HG02981 (cell line): ENCODE measurements around the gene KIF9.
"Not testable (repeated sequence)": the region's sequence is repeated elsewhere in the genome, so short reads cannot be mapped to it uniquely, and the experiment has no call there.

Experiments
- ATAC-seq: cut with Tn5 transposase; IDR thresholded peaks from one replicate; pipeline ENCODE4 v1.9.1; 2021; ENCODE audit warnings: mild to moderate bottlenecking, moderate library complexity; ENCODE audit not compliant: unreplicated experiment

Gene KIF9

DNA sequence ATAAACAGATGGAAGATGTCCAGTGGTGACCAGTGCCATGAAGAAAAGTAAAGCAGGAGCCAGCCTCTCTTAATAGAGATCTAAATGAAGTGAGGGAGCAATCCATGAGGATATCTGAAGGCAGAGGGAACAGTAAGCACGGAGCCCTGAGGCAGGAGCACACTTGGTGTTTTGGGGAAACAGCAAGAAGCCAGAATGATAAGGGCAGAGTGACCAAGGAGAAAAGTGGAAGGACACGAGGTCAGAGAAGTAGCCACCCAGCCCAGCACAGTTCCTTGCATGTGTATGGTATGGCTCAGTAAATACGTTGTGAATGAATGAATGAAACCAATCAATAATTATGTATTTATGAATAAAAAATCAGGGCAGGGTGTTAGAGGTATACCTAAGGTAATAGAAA is 11.8 kb upstream of the KIF9 start:
- no peak for ATAC-seq

DNA sequence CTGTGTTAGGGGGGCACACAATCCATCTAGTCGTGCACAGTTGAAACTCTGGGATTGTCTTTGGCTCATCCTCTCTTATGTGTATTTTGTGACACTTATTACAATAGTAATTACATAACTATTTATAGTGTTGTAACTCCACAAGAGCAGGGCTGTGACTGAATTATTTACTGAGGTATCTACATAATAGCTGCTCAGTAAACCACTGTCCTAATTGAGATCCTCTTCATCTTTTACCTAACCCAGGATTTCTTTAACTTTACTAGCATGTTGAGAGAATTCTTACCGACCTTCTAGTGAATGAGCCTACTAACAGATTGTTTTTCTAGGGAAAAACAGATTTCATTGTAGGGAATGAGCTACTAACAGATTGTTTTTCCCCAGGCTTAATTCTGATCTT is 11.2 kb upstream of the KIF9 start:
- no peak for ATAC-seq

DNA sequence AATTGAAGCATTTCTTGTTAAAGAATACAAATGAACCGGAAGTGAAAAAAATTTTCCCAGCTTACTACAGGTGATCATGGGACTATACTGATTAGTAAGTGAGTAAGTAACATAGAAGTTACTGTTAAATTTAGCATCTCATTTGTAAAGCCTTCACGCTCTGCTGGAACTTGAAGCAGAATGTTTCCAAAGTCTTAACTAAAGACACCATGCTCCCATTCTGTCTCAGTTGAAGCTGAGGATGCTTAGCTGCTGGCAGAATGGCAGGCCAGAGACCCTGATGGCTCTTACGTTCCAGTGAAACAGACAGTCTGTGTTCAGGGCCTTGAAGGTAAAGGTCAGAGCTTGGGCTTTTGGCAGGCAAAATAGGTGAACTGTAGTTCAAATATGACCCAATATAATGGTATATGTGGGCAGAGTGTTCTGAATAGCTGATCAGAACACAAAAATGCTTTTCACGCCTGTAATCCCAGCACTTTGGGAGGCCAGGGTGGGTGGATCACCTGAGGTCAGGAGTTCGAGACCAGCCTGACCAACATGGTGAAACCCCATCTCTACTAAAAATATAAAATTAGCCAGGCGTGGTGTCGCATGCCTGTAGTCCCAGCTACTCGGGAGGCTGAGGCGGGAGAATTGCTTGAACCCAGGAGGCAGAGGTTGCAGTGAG is 9.3 kb upstream of the KIF9 start:
- not testable (repeated sequence) for ATAC-seq

DNA sequence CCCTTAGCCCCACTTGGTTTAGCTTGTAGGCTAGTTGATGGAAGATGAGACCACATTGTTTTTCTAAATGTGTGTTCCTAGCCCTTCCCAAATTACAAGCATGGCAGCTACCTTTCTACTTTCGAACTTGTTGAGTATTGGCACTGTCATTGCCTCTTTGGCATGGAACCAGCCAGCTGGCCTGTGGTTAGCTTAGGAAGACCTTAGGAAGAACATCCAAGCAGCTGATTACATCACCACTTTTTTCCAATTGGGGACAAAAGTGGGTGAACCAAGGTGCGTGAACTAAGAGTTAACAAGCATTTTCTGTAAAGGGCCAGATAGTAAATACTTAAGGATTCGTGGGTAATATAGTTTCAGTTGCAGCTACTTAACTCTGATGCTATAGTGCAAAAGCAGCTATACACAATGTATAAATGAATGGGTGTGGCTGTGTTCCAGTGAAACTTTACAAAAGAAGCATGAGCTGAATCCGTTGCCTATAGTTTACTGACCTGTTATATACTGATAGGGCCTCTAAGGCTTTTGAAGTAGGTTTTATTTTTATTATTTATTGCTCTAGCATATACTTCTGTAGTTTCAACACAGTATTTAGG is 8.7 kb upstream of the KIF9 start:
- ATAC-seq, result no peak

DNA sequence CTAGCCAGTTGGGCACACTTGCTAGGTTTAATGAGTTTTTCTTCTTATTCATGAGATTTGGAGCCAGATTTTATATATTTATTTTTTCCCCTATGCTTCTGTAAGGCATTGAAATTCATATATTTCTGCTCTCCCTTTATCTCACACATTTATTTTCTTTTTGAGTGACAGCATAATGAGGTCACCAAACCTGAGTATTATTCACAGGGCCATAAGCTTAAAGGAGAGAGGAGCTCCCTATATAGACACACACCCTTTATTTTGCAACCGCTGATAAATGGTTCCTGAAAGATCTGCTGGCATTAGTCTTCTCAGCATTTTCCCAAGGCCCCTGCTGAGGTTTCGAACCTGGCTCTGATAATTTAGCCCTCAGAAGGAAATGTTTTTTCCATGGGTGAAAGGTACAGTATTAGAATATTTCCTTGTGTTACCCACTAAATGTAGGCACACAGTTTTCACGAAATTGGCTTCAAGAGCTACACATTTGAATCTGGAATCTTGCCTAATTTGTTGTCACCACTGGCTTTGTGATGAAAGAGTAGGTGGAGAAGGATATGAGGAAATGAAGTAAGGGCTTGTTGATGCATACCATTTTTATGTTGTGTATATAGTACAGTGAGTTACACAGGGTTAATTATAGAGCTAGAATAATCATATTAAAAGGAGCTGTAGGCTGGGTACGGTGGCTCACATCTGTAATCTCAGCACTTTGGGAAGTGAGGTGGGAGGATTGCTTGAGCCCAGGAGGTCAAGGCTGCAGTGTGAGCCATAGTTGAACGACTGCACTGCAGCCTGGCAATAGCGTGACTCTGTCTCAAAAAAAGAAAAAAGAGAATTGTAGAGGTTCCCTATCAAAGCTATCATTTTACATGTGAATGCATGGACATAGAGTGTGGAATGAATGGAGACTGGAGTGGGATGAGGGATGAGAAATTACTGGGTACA is 6.6 kb upstream of the KIF9 start:
- ATAC-seq, result no peak

DNA sequence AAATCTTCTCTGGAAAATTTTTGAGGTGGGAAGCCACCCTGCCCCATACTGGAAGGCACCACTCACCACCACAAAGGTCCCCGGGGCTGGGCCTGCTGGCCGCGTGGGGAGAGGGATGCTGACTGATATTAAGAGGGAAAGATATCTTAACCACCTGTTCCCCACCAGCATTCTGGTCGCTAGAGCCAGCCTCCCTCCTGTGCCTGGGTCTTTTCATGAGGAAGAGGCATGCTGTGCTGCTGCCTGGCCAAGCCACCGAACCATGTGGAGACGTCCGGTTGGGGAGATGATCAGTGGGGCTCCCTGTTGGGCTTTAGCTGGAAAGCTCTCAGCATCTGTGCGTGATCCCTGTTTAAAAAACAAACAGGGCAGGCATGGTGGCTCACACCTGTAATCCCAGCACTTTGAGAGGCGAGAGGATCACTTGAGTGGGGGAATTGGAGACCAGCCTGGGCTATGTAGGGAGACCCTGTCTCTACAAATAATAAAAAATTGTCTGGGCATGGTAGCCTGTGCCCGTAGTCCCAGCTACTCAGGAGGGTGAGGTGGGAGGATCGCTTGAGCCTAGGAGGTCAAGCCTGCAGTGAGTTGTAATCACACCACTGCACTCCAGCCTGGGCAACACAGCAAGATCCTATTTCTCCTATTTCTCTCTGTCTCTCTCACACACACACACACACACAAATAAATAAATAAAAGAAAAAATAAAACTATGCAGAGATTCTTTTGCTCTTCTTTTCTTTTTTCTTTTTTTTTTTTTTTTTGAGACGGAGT is 1.2 kb upstream of the KIF9 start:
- no peak for ATAC-seq

DNA sequence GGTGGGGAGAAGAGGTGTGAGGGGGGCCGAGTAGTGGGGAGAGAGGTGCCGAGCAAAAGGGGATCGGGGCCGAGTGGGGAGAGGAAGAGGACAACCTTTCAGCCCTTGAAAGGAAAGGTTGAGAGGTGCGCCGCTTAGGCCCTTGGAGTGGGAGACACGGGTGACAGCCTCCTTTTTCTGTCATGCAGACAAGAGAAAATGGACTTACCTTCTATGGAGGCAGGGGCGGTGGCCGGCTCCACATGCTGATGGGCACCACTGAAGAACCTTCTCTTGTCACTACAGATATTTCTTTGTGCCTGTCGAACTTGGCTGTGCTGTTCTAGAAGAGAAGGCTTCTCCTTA is 566 bp upstream of the KIF9 start:
- ATAC-seq, result no peak

DNA sequence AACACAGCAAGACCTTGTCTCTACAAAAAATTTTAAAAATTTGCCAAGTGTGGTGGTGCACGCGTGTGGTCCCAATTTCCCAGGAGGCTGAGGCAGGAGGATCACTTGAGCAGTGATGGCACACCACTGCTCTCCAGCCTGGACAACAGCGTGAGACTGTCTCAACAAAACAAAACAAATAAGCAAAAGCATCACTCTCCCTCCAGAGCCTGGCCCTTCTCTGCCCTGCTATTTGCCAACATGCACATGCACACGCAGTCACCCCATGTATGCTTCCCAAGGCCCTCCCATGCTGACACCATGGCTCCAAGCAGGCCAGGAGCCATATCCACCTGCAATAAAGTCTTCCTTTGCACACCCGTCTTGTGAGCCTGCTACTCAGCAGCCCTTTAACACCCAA is 2.1 kb downstream of the KIF9 start:
- ATAC-seq, result no peak

DNA sequence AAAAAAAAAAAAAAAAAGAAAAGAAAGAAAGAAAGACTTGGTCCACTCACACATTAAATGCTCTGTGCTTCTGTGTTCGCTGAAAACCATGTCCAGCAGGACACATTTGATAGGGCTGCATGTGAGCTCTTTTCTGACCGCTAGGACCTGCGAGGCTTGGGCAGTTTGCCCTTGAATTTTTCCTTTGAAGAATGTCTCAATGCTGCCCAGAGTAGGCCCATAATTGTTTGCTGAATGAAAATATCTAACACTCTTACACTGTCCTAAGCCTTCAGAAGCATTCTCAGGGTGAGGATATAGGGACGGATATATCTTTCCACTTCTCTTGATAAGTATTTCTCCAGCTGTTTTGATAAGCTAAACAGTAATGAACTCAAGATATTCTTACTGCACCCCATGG is 6.0 kb downstream of the KIF9 start:
- no peak for ATAC-seq

DNA sequence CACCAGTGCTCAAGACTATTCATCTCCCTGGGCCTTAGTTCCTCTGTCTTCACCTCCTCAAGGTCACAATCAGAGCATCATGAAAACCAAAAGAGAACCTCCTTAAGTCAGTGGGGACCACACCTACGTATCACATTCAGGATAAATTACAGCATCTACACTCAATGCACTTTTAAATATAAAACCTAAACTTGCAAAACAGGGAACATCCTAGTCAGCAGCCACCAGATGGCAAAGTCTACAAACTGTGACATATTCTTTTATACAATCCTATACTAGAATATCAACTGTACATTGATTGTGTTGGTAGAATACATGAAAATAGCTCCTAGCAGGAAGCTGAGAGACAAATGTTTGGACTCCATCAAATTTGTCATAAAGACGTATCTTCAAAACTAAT is 7.9 kb downstream of the KIF9 start:
- ATAC-seq, result no peak

DNA sequence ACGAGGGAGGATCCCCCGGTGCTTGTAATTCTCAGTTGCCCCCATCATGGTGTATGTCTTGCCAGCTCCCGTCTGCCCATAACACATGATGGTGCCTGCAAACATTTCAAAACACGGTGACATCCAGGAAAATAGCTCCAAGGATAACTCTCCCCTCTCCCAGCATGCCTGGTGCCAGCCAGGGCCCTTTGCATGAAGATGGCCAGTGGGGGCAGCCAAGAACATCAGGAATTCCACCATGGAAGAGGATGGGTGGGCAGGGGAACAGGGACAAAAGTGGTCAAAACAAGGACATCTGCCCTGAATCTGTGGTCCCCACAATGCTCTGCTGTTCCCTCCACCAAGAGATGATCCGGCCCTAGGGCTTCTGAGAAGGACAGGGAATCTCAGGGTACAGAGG is 9.0 kb downstream of the KIF9 start:
- ATAC-seq, result no peak

DNA sequence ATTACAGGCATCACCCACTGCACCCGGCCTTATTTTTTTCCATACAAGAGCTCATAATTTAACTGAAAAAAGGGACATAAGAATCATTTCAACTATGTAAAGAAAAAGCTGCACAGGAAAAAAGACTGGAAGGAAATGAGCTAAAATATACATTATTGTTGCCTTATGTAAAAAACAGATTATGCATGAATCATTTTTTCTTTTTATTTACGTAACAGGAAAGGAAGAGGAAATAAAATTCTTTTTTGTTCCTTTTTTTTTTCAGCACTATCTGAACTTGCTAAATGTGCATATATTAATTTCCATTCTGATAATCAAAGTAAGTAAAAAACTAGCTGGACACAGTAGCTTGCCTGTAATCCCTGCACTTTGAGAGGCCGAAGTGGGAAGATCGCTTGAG is 12.1 kb downstream of the KIF9 start:
- ATAC-seq, result no peak

DNA sequence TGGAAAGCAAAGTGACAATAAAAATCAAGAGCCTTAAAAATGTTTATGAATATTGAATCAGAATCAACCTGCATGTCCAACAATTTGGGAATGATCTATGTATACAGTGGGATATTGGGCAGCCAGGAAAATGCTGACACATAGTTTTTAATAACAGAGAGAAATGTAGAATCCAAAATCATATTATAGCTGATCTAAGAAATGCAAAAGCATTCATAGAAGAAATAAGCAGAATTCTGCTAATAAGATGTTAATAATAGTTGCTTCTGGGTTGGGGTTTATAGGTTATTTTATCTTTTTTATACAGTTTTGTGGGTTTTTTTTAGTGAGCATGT is 15.1 kb downstream of the KIF9 start:
- no peak for ATAC-seq

DNA sequence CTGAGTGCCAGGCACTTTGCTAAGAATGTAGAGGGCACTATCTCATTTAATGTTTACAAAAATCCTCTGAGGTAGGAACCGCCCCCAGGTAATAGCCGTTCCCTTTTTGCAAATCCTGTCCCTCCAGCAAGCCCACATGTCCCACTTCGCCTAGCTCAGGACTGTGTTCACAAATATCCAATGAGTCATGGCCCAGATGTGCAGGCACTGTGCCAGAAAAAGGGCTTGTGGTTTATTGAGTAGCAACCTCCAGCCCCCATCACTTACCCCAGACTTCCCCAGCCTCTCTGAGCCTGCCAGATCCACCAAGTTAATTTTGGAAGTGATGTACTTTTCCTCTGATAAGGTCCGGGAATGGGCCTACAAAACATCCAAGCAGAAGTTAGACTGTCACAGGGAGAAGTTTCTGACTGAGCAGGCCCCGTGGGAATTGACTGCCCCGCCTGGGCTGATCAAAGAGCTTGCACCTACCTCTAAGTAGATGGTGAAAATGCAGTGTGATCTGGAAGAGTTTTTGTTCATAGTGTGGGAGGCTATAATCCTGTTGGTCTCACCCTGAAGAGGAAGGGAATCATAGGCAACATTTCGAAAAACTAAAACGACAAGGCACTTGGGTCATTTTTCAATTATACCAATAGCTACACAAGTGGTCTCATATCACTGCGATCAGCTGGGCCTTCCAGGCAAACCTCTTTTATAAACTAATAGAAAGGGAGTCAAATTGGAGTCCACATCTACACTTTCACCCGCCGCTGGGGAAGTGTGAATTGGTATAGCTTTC is 15.7 kb downstream of the KIF9 start:
- ATAC-seq, result peak; percentile 41

DNA sequence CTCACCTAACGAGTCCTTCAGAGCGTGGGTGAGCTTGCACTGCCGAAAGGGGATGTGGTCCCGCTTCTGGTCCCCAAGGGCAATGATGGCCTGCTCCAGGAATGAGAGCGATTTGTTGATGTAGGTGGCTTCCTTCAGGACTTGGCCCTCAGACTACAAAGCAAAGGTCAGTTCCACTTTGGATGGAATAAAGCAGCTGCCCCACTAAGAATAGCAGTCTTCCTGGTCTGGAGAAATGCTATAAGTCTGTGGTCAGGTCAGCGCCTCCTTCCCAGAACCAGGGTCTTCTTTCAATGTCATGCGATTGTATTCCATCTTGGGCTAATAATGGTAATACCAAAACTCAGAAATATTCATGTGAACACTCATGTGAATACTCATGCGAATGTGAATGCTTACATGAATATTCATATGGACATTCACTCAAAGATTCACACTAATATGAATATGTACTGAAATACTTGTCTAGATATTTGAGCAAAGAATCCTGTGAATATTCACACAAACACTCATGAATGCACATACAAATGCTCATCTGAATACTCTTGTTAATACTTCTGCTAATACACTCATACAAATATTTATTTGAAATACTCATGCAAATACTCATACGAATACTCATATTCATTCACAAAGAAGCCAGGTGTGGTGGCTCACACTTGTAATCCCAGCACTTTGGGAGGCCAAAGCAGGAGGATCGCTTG is 16.7 kb downstream of the KIF9 start:
- no peak for ATAC-seq

DNA sequence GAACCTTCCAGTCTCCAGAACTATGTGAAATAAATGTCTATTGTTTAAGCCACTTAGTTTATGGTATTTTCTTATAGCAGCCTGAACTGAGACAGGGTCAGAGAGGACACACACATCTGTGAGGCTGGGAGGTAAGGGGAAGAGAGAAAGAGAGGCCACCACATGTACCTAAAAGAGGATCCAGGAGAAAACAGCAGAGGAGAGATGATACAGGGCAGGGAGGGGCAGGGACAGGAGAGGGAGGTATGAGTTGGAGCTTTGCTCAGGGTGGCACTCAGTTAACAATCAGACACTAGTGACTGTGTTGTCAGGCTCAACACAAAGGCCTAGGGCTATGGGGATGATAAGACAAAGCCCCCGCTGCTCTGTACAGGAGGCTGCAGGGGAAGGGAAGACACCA is 17.6 kb downstream of the KIF9 start:
- ATAC-seq, result no peak

DNA sequence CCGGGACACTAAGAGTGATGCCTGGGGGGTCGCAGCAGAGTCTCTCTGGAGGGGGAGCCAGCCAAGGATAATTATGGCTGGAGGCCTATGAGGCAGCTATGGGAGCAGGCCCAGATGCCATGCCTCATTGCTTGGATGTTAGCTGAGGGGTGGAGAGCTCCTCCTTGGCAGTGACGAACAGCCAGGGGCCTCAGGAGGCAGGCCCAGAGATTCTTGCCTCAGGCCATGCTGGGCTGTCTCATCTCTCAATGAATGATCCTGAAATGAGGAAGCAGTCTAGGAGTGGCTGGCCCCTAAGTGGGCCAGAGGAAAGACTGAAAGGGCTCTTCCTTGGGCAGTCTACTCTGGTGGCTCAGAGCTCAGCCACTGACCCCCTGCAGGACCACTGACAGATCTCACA is 21.3 kb downstream of the KIF9 start:
- no peak for ATAC-seq

DNA sequence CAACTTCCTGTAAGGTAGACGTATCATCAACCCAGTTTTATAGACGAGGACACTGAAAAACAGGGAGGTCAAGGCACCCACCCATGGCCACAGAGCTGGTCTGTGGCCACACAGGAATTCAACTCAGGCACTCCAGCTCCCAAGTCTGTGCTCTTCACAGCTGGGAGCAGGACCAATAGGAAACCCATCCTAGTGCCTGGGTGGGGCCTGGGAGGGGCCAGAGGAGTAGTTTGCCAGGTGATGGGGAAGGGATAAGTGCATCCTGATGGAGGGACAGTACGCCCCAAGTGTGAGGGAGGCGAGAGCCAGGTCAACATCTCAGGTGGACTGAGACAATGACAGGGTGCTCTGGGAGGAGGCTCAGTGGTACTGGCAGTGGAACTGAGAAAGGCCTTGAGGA is 22.0 kb downstream of the KIF9 start:
- ATAC-seq, result no peak

DNA sequence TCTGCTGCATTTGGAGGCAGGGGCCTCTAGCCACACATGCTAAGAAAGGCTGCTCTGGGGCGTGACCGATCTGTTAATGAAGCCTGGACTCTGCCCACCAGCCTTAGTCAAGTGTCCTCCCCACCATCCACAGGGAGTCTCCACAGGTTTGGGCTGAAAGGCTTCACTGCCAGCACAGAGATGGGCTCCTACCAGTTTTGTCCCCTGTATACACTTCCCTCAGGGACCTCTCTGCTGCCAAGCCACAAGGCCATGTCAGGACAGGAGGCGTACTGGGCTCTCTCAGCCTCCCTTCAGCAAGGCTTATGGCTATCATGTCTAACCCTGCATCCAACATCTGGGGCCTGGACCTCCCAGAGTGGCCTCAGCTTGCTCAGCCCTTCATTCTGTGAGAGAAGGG is 23.5 kb downstream of the KIF9 start:
- no peak for ATAC-seq

DNA sequence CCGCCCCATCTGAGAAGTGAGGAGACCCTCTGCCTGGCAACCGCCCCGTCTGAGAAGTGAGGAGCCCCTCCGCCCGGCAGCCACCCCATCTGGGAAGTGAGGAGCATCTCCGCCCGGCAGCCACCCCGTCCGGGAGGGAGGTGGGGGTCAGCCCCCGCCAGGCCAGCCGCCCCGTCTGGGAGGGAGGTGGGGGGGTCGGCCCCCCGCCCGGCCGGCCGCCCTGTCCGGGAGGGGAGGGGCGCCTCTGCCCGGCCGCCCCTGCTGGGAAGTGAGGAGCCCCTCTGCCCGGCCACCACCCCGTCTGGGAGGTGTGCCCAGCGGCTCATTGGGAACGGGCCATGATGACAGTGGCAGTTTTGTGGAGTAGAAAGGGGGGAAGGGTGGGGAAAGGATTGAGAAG is 26.3 kb downstream of the KIF9 start:
- not testable (repeated sequence) for ATAC-seq
